PFSK-1 (cell line): Measurements from ENCODE around the gene CDO1.

Experiments
- FOXP2 ChIP-seq: optimal IDR thresholded peaks from 2 replicates; pipeline ENCODE3; 2011; ENCODE audit warnings: borderline replicate concordance, control low read depth, inconsistent platforms; ENCODE audit not compliant: insufficient read depth; ENCODE audit errors: extremely low read length, extremely low read depth
- POLR2AphosphoS5 ChIP-seq: IDR thresholded peaks from 2 replicates; pipeline ENCODE4 v1.6.1; 2012; ENCODE audit warnings: low read depth, mild to moderate bottlenecking, control low read depth, low read length, moderate library complexity
- SIN3A ChIP-seq: IDR thresholded peaks from 2 replicates; pipeline ENCODE4 v1.6.1; 2012; ENCODE audit warnings: mild to moderate bottlenecking, low read length, moderate library complexity, borderline replicate concordance; ENCODE audit not compliant: insufficient read depth
- TAF1 ChIP-seq: IDR thresholded peaks from 2 replicates; pipeline ENCODE4 v1.6.1; 2012; ENCODE audit warnings: low read length, control low read depth, borderline replicate concordance; ENCODE audit not compliant: insufficient read depth
- TF ChIP-seq, protein P1 (sequence below), 2 experiments: IDR thresholded peaks; 2 replicates each; pipeline versions ENCODE4 v1.6.1 to v1.8.0; 2011 to 2012; ENCODE audit warnings: low read depth in 2 of 2, low read length in 2 of 2, control low read depth in 1 of 2, inconsistent platforms in 1 of 2, mild to moderate bottlenecking in 1 of 2, moderate library complexity in 1 of 2; ENCODE audit not compliant: insufficient read depth in 1 of 2

The CDO1 gene

DNA sequence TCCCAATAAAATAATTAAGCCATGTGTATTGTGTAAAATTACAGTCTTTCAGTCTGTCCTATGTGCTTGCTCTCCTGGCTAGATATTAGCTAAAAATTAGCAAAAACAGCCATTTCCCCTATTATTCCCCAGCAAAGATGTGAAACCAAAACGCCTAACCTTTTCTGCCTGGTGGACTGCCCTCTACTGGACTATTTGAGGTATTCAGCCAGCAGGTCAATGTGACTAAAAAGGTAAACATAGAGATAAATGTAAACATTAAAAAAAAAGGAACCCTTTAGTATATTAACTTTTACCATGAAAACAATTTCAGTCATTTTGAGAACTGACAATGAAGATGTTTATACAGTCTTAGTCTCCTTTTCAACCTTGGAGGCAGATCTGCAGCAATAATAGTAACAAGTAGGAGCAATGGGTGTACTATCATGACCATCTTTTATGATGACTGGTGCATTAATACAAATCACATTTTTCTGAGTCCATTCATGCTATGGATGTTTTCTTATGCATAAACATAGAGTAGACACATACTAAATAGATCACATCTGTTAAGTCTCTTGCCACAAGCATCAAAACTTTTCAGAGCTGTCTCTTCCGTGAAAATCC is 14.8 kb upstream of the CDO1 start:
- TF ChIP-seq SIN3A, result no peak

DNA sequence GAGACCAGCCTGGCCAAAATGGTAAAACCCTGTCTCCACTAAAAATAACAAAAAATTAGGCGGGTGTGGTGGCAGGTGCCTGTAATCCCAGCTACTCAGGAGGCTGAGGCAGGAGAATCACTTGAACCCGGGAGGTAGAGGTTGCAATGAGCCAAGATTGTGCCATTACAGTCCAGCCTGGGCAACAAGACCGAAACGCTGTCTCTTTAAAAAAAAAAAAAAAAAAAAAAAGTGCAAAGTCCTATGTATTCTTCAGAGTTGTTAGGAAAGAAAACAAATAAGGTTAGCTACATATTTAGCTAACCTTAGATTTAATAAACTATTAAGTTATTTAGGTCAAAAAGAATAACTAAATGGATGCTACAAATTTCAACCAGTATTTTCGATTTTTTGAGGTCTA is 13.5 kb upstream of the CDO1 start:
- TF ChIP-seq POLR2AphosphoS5 (no peak), SIN3A (no peak), TAF1 (no peak), FOXP2 (no peak)
- TF ChIP-seq, protein P1, sequence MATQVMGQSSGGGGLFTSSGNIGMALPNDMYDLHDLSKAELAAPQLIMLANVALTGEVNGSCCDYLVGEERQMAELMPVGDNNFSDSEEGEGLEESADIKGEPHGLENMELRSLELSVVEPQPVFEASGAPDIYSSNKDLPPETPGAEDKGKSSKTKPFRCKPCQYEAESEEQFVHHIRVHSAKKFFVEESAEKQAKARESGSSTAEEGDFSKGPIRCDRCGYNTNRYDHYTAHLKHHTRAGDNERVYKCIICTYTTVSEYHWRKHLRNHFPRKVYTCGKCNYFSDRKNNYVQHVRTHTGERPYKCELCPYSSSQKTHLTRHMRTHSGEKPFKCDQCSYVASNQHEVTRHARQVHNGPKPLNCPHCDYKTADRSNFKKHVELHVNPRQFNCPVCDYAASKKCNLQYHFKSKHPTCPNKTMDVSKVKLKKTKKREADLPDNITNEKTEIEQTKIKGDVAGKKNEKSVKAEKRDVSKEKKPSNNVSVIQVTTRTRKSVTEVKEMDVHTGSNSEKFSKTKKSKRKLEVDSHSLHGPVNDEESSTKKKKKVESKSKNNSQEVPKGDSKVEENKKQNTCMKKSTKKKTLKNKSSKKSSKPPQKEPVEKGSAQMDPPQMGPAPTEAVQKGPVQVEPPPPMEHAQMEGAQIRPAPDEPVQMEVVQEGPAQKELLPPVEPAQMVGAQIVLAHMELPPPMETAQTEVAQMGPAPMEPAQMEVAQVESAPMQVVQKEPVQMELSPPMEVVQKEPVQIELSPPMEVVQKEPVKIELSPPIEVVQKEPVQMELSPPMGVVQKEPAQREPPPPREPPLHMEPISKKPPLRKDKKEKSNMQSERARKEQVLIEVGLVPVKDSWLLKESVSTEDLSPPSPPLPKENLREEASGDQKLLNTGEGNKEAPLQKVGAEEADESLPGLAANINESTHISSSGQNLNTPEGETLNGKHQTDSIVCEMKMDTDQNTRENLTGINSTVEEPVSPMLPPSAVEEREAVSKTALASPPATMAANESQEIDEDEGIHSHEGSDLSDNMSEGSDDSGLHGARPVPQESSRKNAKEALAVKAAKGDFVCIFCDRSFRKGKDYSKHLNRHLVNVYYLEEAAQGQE (IDR thresholded peaks at IDR 0.05; ENCODE audit: insufficient read depth in 1 of 2, low read depth in 2 of 2, low read length in 2 of 2), result no peak

DNA sequence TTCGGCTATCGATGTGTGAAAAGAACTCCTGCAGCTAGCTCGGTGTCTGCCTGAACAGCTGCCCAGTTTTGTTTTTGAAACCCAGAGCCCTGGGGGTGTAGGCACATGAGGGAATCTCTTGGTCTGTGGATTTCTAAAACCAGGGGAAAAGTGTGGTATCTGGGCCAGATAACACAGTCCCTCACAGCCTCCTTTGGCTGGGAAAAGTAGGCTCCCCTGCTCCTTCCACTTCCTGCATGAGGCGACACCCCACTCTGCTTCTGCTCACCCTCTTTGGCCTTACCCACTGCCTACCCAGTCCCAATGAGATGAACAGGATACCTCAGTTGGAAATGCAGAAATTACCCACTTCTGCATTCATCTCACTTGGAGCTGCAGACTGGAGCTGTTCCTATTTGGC is 9.5 kb upstream of the CDO1 start:
- TF ChIP-seq SIN3A (no peak), TAF1 (no peak), FOXP2 (no peak), POLR2AphosphoS5 (no peak)
- TF ChIP-seq, protein P1 (IDR thresholded peaks at IDR 0.05; ENCODE audit: insufficient read depth in 1 of 2, low read depth in 2 of 2, low read length in 2 of 2), result no peak

DNA sequence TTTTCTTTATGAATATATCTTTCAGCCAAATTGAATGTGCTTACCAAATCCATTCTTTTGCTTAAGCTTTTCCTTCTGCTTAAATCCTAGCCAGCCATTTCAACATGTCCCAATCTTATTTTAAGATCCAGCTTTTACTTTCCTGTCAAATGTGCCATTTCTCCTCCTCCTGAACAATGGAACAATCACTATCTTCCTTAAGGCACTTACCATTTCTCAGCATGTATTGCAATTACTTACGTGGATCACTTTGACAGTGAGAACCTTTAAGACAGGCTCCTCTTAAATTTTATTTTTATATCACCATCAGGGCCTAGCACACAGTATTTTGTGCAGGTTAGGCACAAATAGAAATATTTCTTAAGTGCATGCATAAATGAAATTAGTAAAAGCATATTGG is 4.4 kb upstream of the CDO1 start:
- TF ChIP-seq, protein P1 (IDR thresholded peaks at IDR 0.05; ENCODE audit: insufficient read depth in 1 of 2, low read depth in 2 of 2, low read length in 2 of 2), result no peak
- TF ChIP-seq POLR2AphosphoS5 (no peak), SIN3A (no peak), TAF1 (no peak), FOXP2 (no peak)

DNA sequence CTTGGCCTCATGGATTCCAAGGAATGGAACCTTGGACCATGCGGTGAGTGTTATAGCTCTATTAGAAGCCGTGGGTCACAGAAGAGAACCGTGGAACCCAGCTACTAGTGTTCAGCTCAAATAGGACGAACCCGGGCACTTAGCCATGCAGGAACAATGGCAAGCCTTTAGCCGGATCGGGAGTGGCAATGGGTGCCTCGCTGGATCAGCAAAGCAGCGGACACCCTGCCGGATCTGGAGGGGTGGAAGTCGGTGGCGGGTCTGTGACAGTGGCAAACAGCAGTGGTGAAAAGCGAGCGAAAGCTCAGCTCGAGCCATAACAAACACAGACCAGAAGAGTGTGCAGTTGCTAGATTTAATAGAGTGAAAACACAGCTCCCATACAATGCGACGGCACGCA is 2.4 kb upstream of the CDO1 start:
- TF ChIP-seq FOXP2 (no peak), TAF1 (no peak), SIN3A (no peak), POLR2AphosphoS5 (no peak)
- TF ChIP-seq, protein P1 (IDR thresholded peaks at IDR 0.05; ENCODE audit: insufficient read depth in 1 of 2, low read depth in 2 of 2, low read length in 2 of 2), result no peak
